ENCODE measurements around the gene SLC4A3.

SLC4A3 gene

DNA sequence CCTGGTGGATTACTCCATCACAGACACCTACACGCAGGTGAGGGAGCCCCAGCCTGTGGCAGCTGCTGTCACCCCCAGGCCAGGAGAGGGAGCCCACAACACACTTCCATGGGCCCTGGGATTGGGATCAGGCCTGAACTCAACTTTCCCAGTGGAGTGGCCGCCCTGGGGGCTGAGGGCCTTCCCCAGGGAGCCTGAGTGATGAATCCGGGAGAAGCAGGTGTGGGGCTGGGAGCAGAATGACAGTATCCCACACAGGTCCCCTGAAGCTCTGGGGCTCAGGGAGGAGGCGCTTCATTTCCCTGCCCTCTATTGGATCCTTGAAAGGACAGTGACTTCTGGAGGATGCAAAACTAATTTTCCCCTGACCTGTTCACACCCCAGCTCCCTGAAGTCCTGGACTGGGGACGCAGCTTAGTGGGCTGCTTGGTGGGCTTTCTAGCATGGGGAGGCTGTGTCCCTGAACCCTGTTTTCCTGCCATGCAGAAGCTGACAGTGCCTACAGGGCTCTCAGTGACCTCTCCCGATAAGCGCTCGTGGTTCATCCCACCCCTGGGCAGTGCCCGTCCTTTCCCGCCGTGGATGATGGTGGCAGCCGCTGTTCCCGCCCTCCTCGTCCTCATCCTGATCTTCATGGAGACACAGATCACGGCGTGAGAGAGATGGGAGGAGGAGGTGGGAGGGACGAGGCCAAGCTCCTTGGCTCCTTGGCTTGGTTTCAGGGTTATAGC is 11.0 kb downstream of the SLC4A3 start:
- Histone ChIP-seq H3K79me2 (ENCODE audit: insufficient read depth, low read length) (no peaks in the 10 kb centered on the region), H3K4me2 (ENCODE audit: insufficient read depth, low read length) (no peak overlapping the region), H3K4me3 (ENCODE audit: low read depth in 1 of 2, low read length in 2 of 2) (no peak overlapping the region), H3K9ac (ENCODE audit: low read depth, low read length) (no peak overlapping the region), H3K4me1 (ENCODE audit: insufficient read depth, low read length) (peaks cover 2% of the 10 kb centered on the region; the same call in 1 of the 2 replicates), H3K27ac (ENCODE audit: low read length) (no peak overlapping the region), H2AFZ (ENCODE audit: low read depth, low read length) (no peak overlapping the region), H3K36me3 (ENCODE audit: insufficient read depth, low read length) (no peaks in the 10 kb centered on the region), H3K9me3 (ENCODE audit: insufficient read depth, low read length, severe bottlenecking) (no peaks in the 10 kb centered on the region), H4K20me1 (ENCODE audit: insufficient read depth, low read length) (0 out of 2 replicates have a peak, but pooled peaks cover 3% of the 10 kb centered on the region), H3K27me3 (ENCODE audit: insufficient read depth, low read length, poor library complexity) (no peaks in the 10 kb centered on the region)
- TF ChIP-seq, protein P1, sequence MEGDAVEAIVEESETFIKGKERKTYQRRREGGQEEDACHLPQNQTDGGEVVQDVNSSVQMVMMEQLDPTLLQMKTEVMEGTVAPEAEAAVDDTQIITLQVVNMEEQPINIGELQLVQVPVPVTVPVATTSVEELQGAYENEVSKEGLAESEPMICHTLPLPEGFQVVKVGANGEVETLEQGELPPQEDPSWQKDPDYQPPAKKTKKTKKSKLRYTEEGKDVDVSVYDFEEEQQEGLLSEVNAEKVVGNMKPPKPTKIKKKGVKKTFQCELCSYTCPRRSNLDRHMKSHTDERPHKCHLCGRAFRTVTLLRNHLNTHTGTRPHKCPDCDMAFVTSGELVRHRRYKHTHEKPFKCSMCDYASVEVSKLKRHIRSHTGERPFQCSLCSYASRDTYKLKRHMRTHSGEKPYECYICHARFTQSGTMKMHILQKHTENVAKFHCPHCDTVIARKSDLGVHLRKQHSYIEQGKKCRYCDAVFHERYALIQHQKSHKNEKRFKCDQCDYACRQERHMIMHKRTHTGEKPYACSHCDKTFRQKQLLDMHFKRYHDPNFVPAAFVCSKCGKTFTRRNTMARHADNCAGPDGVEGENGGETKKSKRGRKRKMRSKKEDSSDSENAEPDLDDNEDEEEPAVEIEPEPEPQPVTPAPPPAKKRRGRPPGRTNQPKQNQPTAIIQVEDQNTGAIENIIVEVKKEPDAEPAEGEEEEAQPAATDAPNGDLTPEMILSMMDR (IDR thresholded peaks at IDR 0.05; ENCODE audit: borderline replicate concordance, extremely low read depth, low read length, poor library complexity, severe bottlenecking), result peak; percentile 19
- TF ChIP-seq EZH2 (IDR thresholded peaks at IDR 0.05; ENCODE audit: borderline replicate concordance, low read depth, low read length, severe bottlenecking), result no peak
- no peak for DNase-seq
- no peak for ATAC-seq (ENCODE audit: insufficient read depth, low read depth)

DNA sequence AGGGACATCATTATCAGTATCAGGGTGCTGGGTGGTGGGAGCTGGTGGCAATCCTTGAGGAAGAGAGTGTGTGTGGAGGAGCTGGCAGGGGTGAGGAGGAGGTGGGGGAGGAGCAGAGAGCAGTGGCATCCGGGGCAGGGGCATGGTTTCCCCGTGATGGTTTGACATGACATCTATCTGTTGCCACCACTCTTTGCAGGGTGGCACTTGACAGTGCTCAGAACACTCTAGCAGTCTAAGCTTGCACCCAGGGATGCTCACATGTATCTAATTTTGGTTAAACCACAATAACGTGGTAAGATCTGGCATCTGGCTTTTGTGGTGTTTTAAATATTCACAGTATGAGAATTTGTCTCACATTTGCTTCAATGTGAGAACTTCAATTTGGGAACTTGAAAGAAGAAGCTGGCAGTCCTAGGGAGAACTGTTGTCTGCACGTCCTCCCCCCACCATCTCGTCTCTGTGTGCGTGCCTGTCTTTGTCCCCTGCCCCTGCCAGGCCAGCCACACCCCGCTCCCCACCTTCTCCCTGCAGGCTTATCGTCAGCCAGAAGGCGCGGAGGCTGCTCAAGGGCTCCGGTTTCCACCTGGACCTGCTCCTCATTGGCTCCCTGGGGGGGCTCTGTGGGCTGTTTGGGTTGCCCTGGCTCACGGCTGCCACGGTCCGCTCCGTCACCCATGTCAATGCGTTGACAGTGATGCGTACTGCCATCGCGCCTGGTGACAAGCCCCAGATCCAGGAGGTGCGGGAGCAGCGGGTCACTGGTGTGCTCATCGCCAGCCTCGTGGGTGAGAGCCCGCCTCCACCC is 11.7 kb downstream of the SLC4A3 start:
- Histone ChIP-seq H3K4me3 (ENCODE audit: low read depth in 1 of 2, low read length in 2 of 2) (no peak overlapping the region), H3K27ac (ENCODE audit: low read length) (no peak overlapping the region), H3K4me2 (ENCODE audit: insufficient read depth, low read length) (no peak overlapping the region), H3K9me3 (ENCODE audit: insufficient read depth, low read length, severe bottlenecking) (no peaks in the 10 kb centered on the region), H3K27me3 (ENCODE audit: insufficient read depth, low read length, poor library complexity) (no peaks in the 10 kb centered on the region), H2AFZ (ENCODE audit: low read depth, low read length) (no peak overlapping the region), H3K9ac (ENCODE audit: low read depth, low read length) (no peak overlapping the region), H3K4me1 (ENCODE audit: insufficient read depth, low read length) (peaks cover 2% of the 10 kb centered on the region; the same call in 1 of the 2 replicates), H4K20me1 (ENCODE audit: insufficient read depth, low read length) (0 out of 2 replicates have a peak, but pooled peaks cover 3% of the 10 kb centered on the region), H3K36me3 (ENCODE audit: insufficient read depth, low read length) (no peaks in the 10 kb centered on the region), H3K79me2 (ENCODE audit: insufficient read depth, low read length) (no peaks in the 10 kb centered on the region)
- ATAC-seq (ENCODE audit: insufficient read depth, low read depth), result no peak
- no peak for DNase-seq
- TF ChIP-seq EZH2 (IDR thresholded peaks at IDR 0.05; ENCODE audit: borderline replicate concordance, low read depth, low read length, severe bottlenecking), result no peak
- TF ChIP-seq, protein P1 (IDR thresholded peaks at IDR 0.05; ENCODE audit: borderline replicate concordance, extremely low read depth, low read length, poor library complexity, severe bottlenecking), result no peak

DNA sequence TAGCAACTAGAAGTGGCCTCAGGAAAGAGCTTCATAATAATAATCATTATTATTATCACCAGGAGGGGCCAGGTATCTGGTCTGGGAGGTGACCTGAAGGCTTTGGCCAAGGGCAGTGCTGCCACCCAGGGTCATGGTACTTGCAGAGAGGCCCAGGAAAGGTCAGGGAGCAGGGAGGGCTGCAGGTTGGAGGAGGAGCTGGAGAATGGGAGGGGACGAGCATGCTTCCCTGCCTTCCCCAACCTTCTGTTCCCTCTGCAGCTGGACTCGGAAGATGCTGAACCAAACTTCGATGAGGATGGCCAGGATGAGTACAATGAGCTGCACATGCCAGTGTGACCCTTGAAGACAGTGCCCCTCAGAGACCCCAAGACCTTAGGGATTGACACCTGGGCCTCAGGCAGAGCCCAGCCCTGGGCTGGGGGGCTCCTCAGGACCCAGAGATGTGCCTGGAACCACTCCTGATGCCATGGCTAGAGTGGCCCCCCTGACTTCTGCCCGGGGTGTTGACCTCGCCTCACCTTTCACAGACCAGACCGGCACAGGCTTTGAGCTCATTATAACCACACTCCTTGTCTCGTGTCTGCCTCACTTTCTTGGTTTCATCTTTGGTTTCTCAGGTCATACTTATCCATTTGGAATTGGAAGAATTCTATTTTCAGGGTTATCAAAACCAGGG is 14.1 kb downstream of the SLC4A3 start:
- no peaks in the 10 kb centered on the region for H3K9me3 ChIP-seq (ENCODE audit: insufficient read depth, low read length, severe bottlenecking)
- H3K4me3 ChIP-seq (ENCODE audit: low read depth in 1 of 2, low read length in 2 of 2), result no peak overlapping the region
- ATAC-seq (ENCODE audit: insufficient read depth, low read depth), result no peak
- no peak for TF ChIP-seq EZH2 (IDR thresholded peaks at IDR 0.05; ENCODE audit: borderline replicate concordance, low read depth, low read length, severe bottlenecking)
- TF ChIP-seq, protein P1 (IDR thresholded peaks at IDR 0.05; ENCODE audit: borderline replicate concordance, extremely low read depth, low read length, poor library complexity, severe bottlenecking), result no peak
- peaks cover 2% of the 10 kb centered on the region; the same call in 1 of the 2 replicates for H3K4me1 ChIP-seq (ENCODE audit: insufficient read depth, low read length)
- DNase-seq, result no peak
- H3K27ac ChIP-seq (ENCODE audit: low read length), result no peak overlapping the region
- H3K36me3 ChIP-seq (ENCODE audit: insufficient read depth, low read length), result no peaks in the 10 kb centered on the region
- no peak overlapping the region for H3K4me2 ChIP-seq (ENCODE audit: insufficient read depth, low read length)
- no peak overlapping the region for H3K9ac ChIP-seq (ENCODE audit: low read depth, low read length)
- 0 out of 2 replicates have a peak, but pooled peaks cover 3% of the 10 kb centered on the region for H4K20me1 ChIP-seq (ENCODE audit: insufficient read depth, low read length)
- H2AFZ ChIP-seq (ENCODE audit: low read depth, low read length), result no peak overlapping the region
- H3K27me3 ChIP-seq (ENCODE audit: insufficient read depth, low read length, poor library complexity), result peaks cover 2% of the 10 kb centered on the region
- no peaks in the 10 kb centered on the region for H3K79me2 ChIP-seq (ENCODE audit: insufficient read depth, low read length)

Data from DND-41 (cell line).